GM18909 (cell line): Measurements from ENCODE around the gene ANGEL2.
"Not testable (repeated sequence)": the region's sequence is repeated elsewhere in the genome, so short reads cannot be mapped to it uniquely, and the experiment has no call there.

ENCODE experiments used
- ATAC-seq: cut with Tn5 transposase; IDR thresholded peaks from one replicate; pipeline ENCODE4 v1.9.1; 2021; ENCODE audit warnings: mild to moderate bottlenecking; ENCODE audit not compliant: unreplicated experiment, poor library complexity

The ANGEL2 gene

GRCh38 chr1:213015099-213016050 lies at the start of gene ANGEL2:
TSS of gene ANGEL2 (minus strand) at chr1:213015867. CDS start at chr1:213015671, 196 bp downstream.
- peak; percentile 95 for ATAC-seq

GRCh38 chr1:213061263-213061662 lies 45.6 kb upstream of the ANGEL2 start:
- no peak for ATAC-seq

GRCh38 chr1:213060836-213061235 lies 45.2 kb upstream of the ANGEL2 start:
- no peak for ATAC-seq

- no peak for ATAC-seq
These were observed 41.8 kb upstream of the ANGEL2 start for GRCh38 chr1:213057264-213058059.

- ATAC-seq = no peak
These were observed 40.1 kb upstream of the ANGEL2 start for GRCh38 chr1:213055767-213056166.

GRCh38 chr1:213054733-213055591 lies 39.3 kb upstream of the ANGEL2 start:
- ATAC-seq = no peak

GRCh38 chr1:213054142-213054541 lies 38.5 kb upstream of the ANGEL2 start:
- no peak for ATAC-seq

GRCh38 chr1:213053455-213053854 lies 37.8 kb upstream of the ANGEL2 start:
- ATAC-seq = no peak

GRCh38 chr1:213051881-213052202 lies 36.2 kb upstream of the ANGEL2 start:
- ATAC-seq = no peak

GRCh38 chr1:213051127-213051880 lies 35.6 kb upstream of the ANGEL2 start, which contains the start of gene RPS6KC1:
TSS of gene RPS6KC1 (plus strand) at chr1:213051241. CDS start at chr1:213051405, 164 bp downstream.
- ATAC-seq = peak; percentile 99

- ATAC-seq = no peak
These were observed 35.1 kb upstream of the ANGEL2 start for GRCh38 chr1:213050745-213051126.

GRCh38 chr1:213049232-213049631 lies 33.6 kb upstream of the ANGEL2 start:
- no peak for ATAC-seq

GRCh38 chr1:213045321-213046226 lies 29.9 kb upstream of the ANGEL2 start:
- not testable (repeated sequence) for ATAC-seq

- ATAC-seq = no peak
These were observed 25.8 kb upstream of the ANGEL2 start for GRCh38 chr1:213041443-213041842.

GRCh38 chr1:213035573-213035972 lies 19.9 kb upstream of the ANGEL2 start:
- no peak for ATAC-seq

GRCh38 chr1:213034713-213035112 lies 19.0 kb upstream of the ANGEL2 start:
- ATAC-seq = no peak

GRCh38 chr1:213032651-213033050 lies 17.0 kb upstream of the ANGEL2 start:
- no peak for ATAC-seq

- ATAC-seq = not testable (repeated sequence)
These were observed 11.4 kb upstream of the ANGEL2 start for GRCh38 chr1:213027024-213027423.

- ATAC-seq = no peak
These were observed 4.3 kb upstream of the ANGEL2 start for GRCh38 chr1:213020016-213020415.
